NCI-H345 treated with DMSO at 0.1 percent for 48 hours (cell line): ENCODE results near the gene MED28.
"Not testable (repeated sequence)": the region's sequence is repeated elsewhere in the genome, so short reads cannot be mapped to it uniquely, and the experiment has no call there.

Experiments used
- DNase-seq: peaks from one replicate; lab custom pipeline; 2025; ENCODE audit not compliant: unreplicated experiment; lab: John Stamatoyannopoulos, UW

Gene MED28, protein sequence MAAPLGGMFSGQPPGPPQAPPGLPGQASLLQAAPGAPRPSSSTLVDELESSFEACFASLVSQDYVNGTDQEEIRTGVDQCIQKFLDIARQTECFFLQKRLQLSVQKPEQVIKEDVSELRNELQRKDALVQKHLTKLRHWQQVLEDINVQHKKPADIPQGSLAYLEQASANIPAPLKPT

GRCh38 chr4:17614416-17615299 lies at the start of gene MED28:
MED28 (plus strand) TSS chr4:17614641; CDS start chr4:17614655, 14 bp downstream.
- DNase-seq = peak; percentile 87

- DNase-seq = no peak
Observed at GRCh38 chr4:17565846-17566245, 48.6 kb upstream of the MED28 start.

DNA sequence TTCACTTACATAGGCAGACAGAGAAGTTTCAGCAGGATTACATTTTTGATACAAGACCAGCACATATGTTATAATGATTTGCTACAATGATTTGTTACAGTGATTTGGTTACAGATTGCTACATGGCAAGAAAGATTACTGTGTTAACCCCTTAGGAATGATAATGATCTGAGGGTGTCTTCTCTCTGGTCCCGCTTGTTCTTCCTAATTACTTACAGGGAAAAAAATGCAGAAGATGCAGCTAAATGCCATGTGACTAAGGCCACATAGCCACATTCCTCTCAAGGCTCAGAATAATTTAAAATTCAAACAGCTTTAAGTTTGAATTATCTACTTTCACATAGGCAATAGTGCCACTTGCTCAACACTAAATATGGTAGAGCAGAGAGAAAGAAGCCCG lies 47.2 kb upstream of the MED28 start:
- no peak for DNase-seq

GRCh38 chr4:17574206-17574605 lies 40.2 kb upstream of the MED28 start:
- DNase-seq = no peak

GRCh38 chr4:17575177-17575576 lies 39.3 kb upstream of the MED28 start:
- not testable (repeated sequence) for DNase-seq

DNA sequence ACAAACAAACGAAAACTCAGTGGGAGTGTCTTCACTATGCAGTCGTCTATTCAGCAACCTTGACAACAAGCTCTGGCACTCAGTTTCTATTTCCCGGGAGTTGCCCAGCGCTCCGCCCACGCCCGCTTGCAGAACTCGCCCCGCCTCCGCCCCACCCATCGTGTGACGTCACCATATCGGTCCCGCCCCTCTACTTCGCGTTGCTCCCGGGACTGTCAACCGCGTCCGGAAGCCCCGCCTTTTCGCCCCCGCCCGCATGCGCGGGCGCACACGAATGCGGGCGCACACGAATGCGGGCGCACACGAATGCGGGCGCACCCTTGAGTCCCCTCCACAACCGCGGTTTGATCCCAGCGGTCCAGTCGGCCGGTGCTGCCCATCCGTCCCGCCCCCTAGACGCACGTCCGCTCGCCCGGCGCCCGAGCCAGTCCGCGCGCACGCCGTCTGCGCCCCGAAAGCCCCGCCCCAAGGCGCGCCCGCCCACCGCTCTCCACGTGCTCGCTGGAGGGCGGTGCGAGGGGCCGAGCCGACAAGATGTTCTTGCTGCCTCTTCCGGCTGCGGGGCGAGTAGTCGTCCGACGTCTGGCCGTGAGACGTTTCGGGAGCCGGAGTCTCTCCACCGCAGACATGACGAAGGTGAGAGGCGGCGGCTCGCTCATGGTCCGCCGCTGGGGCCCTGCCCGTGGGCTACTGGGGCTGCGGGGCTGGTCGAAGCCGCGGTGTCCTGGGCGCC lies 37.3 kb upstream of the MED28 start, which contains the start of gene LAP3:
LAP3 (plus strand) TSS at position 267 of the 733 bp plus-strand sequence; CDS start at position 535, 268 bp downstream.
- peak; percentile 59 for DNase-seq

- DNase-seq = no peak
Observed at GRCh38 chr4:17577665-17578481, 36.6 kb upstream of the MED28 start.

DNA sequence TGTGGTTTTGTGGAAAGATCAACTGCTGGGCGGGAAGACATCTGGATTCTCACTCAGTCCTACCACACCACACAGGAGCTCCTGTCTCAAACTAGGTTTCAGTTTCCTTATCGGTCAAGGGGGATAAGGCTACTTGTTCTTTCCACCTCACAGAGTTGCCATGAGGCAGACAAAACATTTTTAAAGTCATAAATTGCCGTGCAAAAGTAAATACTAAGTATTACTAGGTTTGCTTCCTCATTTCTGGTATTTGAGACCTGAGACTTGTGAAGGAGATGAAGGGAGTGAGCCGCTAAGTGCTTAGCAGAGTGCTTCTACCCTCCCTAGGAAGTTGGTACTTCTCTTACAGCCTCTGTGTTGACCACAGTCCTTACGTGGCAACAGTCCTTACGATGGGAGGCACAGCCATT lies 36.0 kb upstream of the MED28 start:
- DNase-seq = no peak

GRCh38 chr4:17580969-17581368 lies 33.5 kb upstream of the MED28 start:
- no peak for DNase-seq

DNA sequence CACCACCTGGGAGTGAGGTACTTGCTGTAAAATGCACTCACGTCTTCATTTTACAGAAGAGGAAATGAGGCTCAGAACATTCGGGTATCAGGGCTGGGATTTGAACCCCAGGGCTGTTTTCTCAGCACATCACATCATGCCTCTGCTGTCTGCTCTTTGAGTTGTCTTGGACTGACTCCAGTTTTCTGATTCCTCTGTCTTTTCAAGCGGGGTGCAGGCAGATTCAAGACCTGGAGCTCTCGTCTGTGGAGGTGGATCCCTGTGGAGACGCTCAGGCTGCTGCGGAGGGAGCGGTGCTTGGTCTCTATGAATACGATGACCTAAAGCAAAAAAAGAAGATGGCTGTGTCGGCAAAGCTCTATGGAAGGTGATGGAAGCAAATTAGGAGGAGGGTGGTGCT lies 31.2 kb upstream of the MED28 start:
- DNase-seq = no peak

DNA sequence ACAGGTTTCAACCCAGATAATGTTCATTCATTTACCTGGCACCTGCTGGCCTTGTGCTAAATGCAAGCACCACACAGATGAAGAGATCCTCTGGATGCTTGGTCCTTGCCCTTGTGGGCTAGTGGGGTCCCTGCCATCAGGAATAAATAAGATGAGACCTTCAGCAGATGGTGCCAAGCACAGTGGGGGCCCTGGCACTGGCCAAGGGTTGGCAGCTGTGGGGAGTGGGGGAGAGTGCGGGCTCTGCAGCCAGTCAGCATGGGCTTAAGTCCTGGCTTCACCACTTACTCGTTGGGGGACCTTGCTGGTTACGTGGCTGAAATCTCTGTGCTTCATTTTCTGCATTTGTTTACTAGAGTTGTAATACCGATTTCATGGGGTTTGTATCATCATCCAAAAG lies 30.5 kb upstream of the MED28 start:
- no peak for DNase-seq

GRCh38 chr4:17584521-17585213 lies 29.8 kb upstream of the MED28 start:
- no peak for DNase-seq

- DNase-seq = no peak
Observed at GRCh38 chr4:17587094-17587822, 27.2 kb upstream of the MED28 start.

DNA sequence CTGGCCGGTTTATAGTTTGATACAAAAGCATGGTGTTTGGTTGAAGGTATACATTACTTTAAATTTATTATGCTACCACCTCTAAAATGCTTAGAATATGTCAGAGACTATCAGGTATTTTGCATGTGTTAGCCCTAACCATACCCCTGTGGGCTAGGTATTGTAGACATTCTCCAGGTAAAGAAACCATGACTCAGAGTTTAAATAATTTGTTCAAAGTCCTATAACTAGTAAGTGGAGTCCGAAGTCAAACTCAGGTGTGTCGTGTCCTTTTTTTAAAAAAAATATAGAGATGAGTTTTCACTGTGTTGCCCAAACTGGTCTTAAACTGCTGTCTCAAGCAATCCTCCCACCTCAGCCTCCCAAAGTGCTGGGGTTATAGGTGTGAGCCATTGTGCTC lies 25.1 kb upstream of the MED28 start:
- no peak for DNase-seq

- no peak for DNase-seq
Observed at GRCh38 chr4:17595471-17596005, 18.9 kb upstream of the MED28 start.

DNA sequence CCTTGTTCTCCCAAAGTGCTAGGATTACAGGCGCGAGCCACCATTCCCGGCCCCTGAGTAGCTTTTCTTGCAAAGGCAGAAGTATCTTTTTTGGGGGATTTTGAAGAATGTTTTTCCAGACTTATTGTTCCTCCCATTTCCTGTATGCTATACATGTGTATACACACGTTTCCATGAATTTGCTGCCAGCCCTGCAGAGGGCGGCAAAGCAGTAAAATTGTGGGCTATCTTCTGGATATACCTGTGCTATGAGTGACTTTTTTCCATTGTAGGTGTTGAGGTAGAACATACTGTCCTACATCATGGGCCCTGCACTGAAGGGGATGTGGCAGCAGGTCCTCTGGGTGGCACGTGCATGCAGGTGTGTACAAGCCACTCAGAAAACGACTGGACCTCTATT lies 16.9 kb upstream of the MED28 start:
- no peak for DNase-seq

DNA sequence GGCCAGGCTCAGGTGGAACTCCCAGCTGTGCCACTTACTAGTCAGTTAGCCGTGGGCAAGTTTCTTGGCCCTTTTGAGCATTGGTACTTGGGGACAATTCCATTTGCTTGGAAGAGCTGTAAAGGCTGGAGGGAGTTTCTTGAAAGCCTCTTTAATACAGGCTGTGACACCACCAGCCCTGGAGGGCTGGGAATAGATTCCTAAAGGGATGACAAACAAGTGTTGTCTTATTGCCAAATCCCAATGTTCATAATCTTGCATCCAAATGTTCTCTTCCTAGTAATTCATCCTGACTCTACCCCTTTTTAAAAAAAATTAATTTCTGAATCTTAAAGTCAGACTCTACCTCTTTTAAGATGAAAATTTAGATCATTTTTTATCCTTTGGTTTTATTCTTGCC lies 14.6 kb upstream of the MED28 start:
- DNase-seq = no peak

- no peak for DNase-seq
Observed at GRCh38 chr4:17605236-17605635, 9.2 kb upstream of the MED28 start.

DNA sequence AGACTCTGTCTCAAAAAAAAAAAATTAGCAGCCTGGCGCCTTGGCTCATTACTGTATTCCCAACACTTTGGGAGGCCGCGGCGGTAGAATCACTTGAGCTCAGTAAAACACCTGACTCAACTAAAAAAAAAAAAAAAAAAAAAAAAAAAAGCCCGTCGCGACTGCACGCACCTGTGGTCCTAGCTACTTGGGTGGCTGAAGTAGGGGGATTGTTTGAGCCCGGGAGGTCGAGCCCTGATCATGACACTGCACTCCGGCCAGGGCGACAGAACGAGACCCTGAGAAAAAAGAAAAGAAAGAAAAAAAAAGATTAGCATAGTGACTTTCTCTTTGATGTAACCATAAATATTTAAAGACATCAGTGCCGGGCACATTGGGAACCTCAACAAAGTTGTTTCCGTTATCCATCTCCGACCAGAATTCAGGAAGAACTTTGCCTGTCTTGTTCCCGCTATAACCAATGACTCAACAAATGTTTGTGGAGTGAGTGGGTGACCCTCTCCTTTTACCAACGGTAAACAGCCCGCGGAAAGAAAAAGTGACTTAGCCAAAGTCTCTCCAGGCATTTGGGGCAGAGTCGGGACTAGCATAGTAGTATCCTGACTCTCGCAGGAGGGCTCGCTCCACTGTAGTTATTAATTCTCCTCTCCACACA lies 553 bp upstream of the MED28 start:
- DNase-seq = no peak
